GM18508 (cell line): Measurements from ENCODE around the gene GMPR.

Experiments used
- ATAC-seq: cut with Tn5 transposase; IDR thresholded peaks from one replicate; pipeline ENCODE4 v1.9.1; 2021; ENCODE audit warnings: moderate number of reproducible peaks; ENCODE audit not compliant: insufficient read depth, unreplicated experiment

The GMPR gene

GRCh38 chr6:16321341-16321710, 82.9 kb downstream of the GMPR start:
- no peak for ATAC-seq

DNA sequence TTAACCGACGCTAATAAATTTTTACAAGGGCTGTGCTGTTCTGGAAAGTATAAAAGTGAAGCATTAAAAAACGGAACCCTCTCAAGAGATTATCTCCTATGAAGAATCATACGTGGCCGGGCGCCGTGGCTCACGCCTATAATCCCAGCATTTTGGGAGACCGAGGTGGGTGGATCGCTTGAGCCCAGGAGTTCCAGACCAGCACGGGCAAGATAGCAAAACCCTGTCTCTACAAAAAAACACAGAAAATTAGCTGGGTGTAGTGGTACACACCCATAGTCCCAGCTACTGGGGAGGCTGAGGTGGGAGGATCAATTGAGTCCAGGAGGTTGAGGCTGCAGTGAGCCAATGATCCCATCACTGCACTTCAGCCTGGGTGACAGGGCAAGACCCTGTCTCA, 83.4 kb downstream of the GMPR start:
- no peak for ATAC-seq

GRCh38 chr6:16322666-16323312, 84.4 kb downstream of the GMPR start:
- ATAC-seq = peak; percentile 90

GRCh38 chr6:16324184-16324583, 85.8 kb downstream of the GMPR start:
- ATAC-seq = no peak

DNA sequence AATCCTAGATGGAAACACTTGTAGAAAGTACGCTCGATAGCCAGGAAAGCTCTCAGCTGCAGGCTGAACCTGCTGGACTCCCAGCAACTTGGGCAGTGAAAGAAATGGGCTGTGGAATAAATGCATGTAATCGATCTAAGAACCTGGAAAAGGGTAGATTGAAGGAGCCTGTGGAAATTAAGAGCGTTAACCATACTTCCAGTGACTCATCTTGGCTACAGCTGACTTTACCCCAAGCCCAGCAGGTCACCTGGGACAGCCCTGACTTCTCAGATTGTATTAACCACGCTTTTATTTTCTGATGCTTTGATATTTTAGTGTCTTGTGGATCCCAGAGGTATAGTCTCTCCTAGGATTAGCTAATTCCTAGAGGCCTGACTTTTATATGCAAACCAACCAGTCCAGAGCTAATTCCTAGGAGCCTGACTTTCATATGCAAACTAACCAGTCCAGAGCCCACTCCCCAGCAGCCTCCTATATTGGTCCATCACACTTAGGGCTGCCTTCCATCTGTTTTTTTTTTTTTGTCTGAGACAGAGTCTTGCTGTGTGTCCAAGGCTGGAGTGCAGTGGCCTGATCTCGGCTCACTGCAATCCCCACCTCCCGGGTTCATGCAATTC, 86.3 kb downstream of the GMPR start:
- no peak for ATAC-seq

- ATAC-seq = no peak
Observed at GRCh38 chr6:16326531-16326930, 88.1 kb downstream of the GMPR start.

- ATAC-seq = no peak
Observed at GRCh38 chr6:16326971-16327776, 88.8 kb downstream of the GMPR start.

GRCh38 chr6:16327777-16328325, 89.5 kb downstream of the GMPR start:
- ATAC-seq = no peak

DNA sequence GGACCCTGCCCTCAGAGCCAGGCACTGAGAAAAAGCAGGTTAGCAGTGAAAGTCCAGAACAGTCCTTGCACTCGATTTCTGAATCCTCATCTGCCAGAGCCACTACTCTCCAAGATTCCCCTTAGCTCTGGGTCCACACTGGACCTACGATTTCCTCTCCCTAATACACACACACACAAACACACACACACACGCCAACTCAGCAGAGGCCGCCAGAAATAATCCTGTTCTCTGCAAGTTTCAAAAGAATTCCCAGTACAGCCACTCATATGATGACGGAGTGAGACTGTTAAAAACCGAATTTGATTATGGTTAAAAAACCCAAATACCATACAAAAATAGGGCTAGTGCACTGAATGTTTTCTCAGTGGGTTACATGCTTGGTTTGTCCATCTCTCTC, 90.8 kb downstream of the GMPR start:
- ATAC-seq = no peak

DNA sequence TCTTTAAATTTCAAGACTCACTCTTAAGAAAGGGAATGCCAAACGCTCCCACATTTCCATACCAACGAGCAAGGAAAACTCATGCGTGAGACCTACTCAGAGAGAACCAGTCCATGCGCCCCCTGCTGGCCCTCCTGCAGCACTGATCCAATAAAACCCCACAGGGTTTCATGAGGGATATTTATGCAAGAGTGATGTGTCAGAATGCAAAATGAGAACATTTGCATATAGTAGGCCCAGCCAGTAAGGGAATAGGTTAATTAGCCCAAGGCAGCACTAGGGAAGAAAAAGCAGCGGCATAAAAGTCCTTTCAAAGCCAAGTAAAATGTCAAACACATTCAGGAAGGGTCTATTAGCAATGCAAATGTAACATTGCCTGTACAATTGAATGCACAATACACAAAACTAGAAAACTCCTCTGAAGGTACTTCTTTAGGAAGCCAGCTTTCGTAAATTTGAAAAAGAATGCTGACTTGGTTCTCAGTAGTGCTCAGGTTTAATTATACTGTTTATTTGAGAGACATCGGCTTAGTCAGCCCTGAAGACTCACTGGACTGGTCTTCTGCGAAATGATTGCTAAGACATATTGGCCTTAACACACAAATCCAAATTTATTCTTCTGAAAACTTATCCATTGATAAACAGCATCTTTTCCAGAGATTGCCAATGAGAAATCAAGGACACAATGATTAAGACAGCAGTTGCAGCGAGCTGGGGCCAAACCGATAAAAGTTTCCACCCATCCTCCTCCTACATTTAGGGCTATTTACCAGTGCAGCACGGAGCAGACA, 93.2 kb downstream of the GMPR start:
- ATAC-seq = no peak

DNA sequence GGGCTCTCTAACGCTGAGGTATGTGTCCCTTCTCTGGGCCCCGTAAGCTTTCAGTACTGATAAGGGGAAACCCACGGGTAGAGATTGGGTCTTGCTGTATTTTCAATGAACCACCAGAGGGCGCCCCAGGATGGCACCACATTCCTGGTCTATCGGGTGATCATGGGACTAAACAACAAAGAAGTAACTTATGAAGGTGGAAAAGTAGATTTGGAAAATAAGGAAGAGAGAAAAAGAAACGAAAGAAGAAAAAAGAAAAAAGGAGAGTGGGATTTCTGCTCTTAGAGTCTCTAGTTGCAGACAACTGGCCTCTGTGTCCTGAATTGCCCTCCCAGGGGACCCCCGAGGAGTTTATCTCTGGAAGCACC, 93.8 kb downstream of the GMPR start:
- peak; percentile 51 for ATAC-seq

DNA sequence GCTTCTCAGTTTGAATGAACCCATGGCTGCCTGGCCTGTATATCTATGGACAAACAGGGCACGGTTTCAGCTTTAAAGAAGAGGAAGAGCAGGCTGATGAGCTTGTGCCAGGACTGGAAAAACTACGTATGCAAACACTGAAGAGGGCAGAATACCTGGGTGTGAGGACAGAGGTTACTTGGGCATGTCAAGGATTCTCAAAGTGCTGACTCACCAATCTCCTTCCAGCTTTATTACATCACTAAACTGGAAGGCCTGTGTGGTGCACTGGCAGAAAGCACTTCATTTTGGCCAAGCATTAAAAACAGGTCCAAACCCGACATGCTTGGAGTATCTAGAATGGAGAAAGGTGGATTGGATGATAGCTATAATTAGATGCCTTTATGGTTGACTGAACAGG, 95.2 kb downstream of the GMPR start:
- no peak for ATAC-seq

GRCh38 chr6:16334671-16335070, 96.3 kb downstream of the GMPR start:
- no peak for ATAC-seq

GRCh38 chr6:16335176-16335575, 96.8 kb downstream of the GMPR start:
- no peak for ATAC-seq

GRCh38 chr6:16336056-16336818, 97.8 kb downstream of the GMPR start:
- no peak for ATAC-seq

- no peak for ATAC-seq
Observed at GRCh38 chr6:16336911-16337294, 98.5 kb downstream of the GMPR start.

DNA sequence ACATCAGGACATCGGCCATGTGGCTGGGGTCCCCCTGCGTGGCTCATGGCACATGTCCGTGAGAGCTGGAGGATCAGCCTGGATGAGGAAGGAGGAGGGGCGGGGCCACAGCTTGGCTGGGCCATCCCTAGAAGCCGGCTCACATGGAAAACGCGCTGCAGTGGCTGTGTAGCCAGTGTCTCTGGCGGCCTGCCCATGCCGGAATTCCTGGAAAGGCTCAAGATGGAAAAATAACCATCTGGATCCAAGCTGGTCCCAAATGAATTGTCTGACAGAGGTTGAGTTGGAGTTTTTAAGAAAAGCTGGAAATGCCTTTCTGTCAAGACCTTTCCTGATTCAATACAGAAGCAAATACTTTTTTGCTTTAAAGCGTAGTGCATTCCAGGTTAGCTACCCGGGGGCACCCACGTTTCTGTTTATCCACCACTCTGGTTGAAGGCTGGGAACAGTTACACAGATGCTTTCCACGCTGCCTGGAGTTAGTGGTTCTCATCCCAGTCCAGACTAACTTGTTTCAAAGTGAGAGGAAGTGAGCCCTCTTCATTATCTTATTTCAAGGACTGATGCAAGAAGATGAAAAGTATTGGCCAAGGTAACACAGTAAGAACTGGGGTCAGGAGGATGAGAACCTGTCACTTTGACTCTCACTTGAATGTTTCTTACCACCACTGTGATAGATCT, 99.0 kb downstream of the GMPR start:
- no peak for ATAC-seq

- ATAC-seq = no peak
Observed at GRCh38 chr6:16338577-16339264, 100.3 kb downstream of the GMPR start.

- ATAC-seq = no peak
Observed at GRCh38 chr6:16339265-16339587, 100.8 kb downstream of the GMPR start.
